Activated naive CD4-positive, alpha-beta T cell treated with anti-CD3 and anti-CD28 coated beads for 36 hours (primary cell): Measurements from ENCODE around the gene EIF3B. TPM values are rescaled to one million over a fixed set of nuclear protein-coding genes. Genes with fewer than 3 reads are reported as not detected.

Experiments
- CTCF ChIA-PET: fragments of 350-600 bp; sonication (Branson Sonifier 250); formaldehyde crosslinking; loops from one replicate; lab custom pipeline; 2021; ENCODE audit warnings: antibody characterized with exemption; lab: Charles Lee
- DNase-seq: peaks from one replicate; pipeline ENCODE4 v3.0.0-alpha.2; 2020
- H3K27ac Mint-ChIP-seq: one replicate; pipeline ENCODE4 v1.8.0; 2021; ENCODE audit warnings: mild to moderate bottlenecking, mixed read lengths
- H3K27me3 Mint-ChIP-seq: one replicate; pipeline ENCODE4 v1.8.0; 2021; ENCODE audit warnings: low read depth, mixed read lengths
- H3K36me3 Mint-ChIP-seq: one replicate; pipeline ENCODE4 v1.8.0; 2021; ENCODE audit warnings: low read depth, mixed read lengths
- H3K4me1 Mint-ChIP-seq: one replicate; pipeline ENCODE4 v1.8.0; 2021; ENCODE audit warnings: low read depth, mixed read lengths
- H3K4me3 Mint-ChIP-seq: one replicate; pipeline ENCODE4 v1.8.0; 2021; ENCODE audit warnings: mild to moderate bottlenecking, moderate library complexity, mixed read lengths
- H3K9me3 Mint-ChIP-seq: one replicate; pipeline ENCODE4 v1.8.0; 2021; ENCODE audit warnings: mixed read lengths
- intact Hi-C: fragments of 100-400 bp; cut with micrococcal nuclease; formaldehyde crosslinking; loops from one replicate; pipeline ENCODE4 v1.15.1; 2023
- total RNA-seq, 2 experiments: library from RNA; stranded (reverse); gene quantifications; one replicate each; pipeline ENCODE4 v1.2.3, GENCODE V29; 2021

The EIF3B gene
- total RNA-seq, 2 experiments from 2014 or later = 156 to 159 TPM

DNA sequence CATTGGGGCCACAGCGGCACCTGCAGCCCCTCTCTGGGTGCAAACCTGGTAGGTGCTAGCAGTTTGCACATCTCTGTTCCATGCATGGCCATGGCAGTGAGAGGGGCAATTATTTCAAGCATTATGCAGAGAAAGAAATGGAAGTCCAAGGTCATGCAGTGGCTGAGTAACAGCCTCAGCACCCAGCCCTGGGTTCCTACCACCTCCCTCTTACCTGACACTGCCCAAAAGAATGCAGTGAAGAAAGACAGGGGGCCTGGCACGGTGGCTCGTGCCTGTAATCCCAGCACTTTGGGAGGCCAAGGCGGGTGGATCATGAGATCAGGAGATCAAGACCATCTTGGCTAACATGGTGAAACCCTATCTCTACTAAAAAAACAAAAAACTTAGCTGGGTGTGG lies 43.9 kb downstream of the EIF3B start:
- no peaks in the 10 kb centered on the region for H3K9me3 Mint-ChIP-seq
- no peak overlapping the region for H3K27ac Mint-ChIP-seq

DNA sequence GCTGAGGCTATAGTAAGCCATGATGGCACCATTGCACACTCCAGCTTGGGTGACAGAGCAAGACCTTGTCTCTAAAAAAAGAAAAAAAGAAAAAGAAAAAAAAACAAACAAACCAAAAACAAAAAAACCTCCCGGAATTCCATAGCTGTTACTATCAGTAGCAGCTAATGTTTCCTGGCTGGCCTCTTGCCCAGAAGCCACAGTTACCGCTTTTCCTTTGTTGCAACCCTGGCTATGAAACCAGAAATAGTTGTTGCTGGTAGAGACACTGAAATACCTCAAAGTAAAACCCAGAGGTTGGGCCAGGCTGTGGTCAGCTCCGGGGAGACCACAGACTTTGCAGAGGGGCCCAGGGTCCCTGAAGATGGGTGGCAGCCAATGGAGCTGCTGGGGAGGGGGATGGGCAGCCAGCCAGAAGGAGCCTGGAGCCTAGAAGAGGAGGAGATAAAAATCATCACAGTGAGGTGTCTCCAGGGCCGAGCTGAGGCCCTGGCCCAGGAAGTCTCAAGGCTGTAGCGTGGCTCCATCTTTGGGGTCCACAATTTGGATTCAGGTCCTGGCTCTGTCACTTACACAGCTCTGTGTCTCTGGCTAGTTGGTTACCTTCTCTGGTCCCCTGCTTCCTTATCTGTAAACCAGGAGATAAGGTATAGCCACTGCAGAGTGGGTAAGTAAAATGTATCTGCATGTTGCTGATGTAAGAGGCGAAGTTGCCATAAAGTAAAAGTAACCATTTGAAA lies 45.4 kb downstream of the EIF3B start:
- Mint-ChIP-seq H3K4me3 (no peak overlapping the region), H3K36me3 (no peaks in the 10 kb centered on the region), H3K9me3 (no peaks in the 10 kb centered on the region), H3K4me1 (peaks cover 20% of the 10 kb centered on the region), H3K27ac (no peak overlapping the region), H3K27me3 (no peaks in the 10 kb centered on the region)
- intact Hi-C loops = loop anchor here (5.0 to 10.0 kb wide), 3 partner anchors 88 to 715 kb away; partner anchors contain the start of gene SNX8
- no peak for DNase-seq
- CTCF ChIA-PET = interaction anchor here (1.1 kb wide), 1 partner anchor 154 kb away, joined by 6 read pairs; no protein-coding TSS in a partner anchor

More for the DNA sequence above, 43.9 kb downstream of the EIF3B start:
- no peaks in the 10 kb centered on the region for H3K36me3 Mint-ChIP-seq
- DNase-seq = no peak
- intact Hi-C loops = no loop called here
- H3K4me1 Mint-ChIP-seq = peaks cover 11% of the 10 kb centered on the region
- CTCF ChIA-PET = no interaction called here
- H3K27me3 Mint-ChIP-seq = no peaks in the 10 kb centered on the region
- H3K4me3 Mint-ChIP-seq = no peak overlapping the region

DNA sequence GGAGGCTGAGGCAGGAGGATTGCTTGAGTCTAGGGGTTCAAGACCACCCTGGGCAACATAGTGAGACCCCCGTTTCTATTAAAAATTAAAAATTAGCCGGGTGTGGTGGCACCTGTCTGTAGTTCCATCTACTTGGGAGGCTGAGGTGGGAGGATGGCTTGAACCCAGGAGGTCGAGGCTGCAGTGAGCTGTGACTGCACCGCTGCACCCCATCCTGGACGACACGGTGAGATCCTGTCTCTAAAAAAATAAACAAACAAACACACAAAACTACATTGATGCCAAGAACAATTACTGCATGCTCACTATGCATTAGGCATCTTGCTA lies 48.0 kb downstream of the EIF3B start:
- H3K36me3 Mint-ChIP-seq = no peaks in the 10 kb centered on the region
- DNase-seq = no peak
- peaks cover 40% of the 10 kb centered on the region for H3K4me1 Mint-ChIP-seq
- no peaks in the 10 kb centered on the region for H3K9me3 Mint-ChIP-seq
- intact Hi-C loops = loop anchor here (1.0 to 10.0 kb wide), 5 partner anchors 48 to 712 kb away; partner anchors contain the start of genes BRAT1, EIF3B and SNX8
- no peak overlapping the region for H3K27ac Mint-ChIP-seq
- no peaks in the 10 kb centered on the region for H3K27me3 Mint-ChIP-seq
- CTCF ChIA-PET = interaction anchor here (0.9 kb wide), 1 partner anchor 28 kb away, joined by 3 read pairs; no protein-coding TSS in a partner anchor
- H3K4me3 Mint-ChIP-seq = peak overlapping the region; percentile 80

DNA sequence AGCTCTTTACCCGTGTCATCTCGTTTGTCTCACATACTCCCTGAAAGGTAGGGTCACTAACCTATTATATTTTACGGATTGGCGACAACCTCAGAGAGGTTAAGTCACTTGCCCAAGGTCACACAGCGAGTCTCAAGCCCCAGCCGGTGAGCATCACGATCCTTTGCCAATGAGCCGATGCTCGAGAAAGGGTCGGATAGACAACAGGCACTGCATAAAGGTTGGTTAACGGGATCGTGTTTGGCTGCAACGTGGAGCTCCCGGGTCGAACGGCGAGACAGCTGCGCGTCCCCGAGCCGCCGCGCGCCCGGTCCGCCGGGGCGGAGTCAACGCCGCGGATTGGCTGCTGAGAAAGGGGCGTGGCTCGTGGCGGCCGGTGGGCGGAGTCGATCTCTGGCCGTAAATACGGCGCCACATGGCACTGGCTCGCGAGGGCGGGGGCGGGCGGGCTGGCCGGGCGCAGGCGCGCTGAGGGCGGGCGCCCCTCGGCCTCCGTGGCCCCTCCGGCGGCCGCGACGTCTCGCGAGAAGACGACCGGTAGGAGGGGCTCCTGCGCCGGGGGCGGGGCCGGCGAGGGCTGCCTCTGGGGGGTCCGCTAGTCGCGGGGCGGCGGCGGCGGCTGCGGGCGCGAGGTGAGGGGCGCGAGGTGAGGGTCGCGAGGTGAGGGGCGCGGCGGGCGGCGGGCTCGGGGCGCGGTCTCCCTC lies 48.5 kb downstream of the EIF3B start, which contains the start of gene CHST12:
Gene CHST12, plus strand, starts transcription at position 598 of the 704 bp plus-strand sequence. CDS start 29,029 bp downstream, outside the sequence.
- peaks cover 40% of the 10 kb centered on the region for H3K4me1 Mint-ChIP-seq
- H3K9me3 Mint-ChIP-seq = no peaks in the 10 kb centered on the region
- CTCF ChIA-PET = interaction anchor here (0.6 to 0.9 kb wide), 2 partner anchors 28 to 250 kb away, joined by 3 read pairs; no protein-coding TSS in a partner anchor
- H3K27me3 Mint-ChIP-seq = no peaks in the 10 kb centered on the region
- H3K27ac Mint-ChIP-seq = no peak within 1 kb of the TSS
- intact Hi-C loops = loop anchor here (1.0 to 10.0 kb wide), 5 partner anchors 49 to 712 kb away; partner anchors contain the start of genes BRAT1, EIF3B and SNX8
- H3K4me3 Mint-ChIP-seq = peak within 1 kb of the TSS; percentile 80
- DNase-seq = peak; percentile 93
- no peaks in the 10 kb centered on the region for H3K36me3 Mint-ChIP-seq

DNA sequence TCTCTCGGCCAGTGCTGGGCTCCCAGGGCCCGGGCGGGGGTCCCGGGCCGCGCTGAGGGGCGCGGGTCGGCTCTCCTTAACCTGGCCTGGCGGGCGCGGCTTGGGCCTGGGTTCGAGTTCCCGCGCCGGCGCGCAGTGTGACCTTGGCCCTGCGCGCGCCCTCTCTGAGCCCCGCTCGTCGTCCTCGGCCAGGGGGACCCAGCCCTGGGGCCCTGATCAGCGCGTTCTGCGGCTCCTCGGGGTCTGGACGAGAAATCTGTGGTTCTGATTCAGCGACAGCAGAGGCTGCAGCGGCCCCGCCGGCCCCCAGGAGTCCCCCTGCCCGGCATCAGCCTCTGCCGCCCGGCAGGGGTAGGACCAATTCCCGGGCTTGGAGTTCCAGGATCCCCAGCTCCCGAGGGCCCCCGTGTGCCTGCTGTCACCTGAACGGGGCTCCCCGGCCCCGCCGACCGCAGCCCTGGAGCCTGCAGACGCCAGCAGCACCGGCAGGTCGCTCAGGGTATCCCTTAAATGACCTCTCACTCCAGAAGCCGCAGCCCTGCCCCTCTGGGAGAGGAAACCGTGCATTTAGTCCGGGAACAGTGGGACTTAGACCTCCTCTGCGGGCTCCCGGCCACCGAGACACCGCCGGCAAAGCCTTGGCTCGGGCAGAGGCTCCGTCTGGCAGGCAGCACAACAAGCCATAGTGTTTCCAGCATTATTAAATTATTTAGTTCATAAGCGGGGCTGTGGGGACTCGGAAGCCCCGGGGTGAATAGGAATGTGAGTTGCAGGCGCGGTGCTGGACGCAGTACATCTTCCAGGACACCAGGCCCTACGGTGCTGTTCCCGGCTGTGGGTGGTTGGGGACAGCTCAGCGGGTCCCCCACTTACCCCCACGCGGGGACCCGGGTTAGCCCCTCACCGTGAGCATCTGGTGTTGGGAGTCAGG lies 49.4 kb downstream of the EIF3B start:
- Mint-ChIP-seq H3K4me1 (peaks cover 48% of the 10 kb centered on the region), H3K36me3 (no peaks in the 10 kb centered on the region), H3K27me3 (no peaks in the 10 kb centered on the region), H3K4me3 (peak overlapping the region; percentile 50), H3K27ac (no peak overlapping the region), H3K9me3 (no peaks in the 10 kb centered on the region)
- intact Hi-C loops = loop anchor here (1.0 to 10.0 kb wide), 6 partner anchors 50 to 711 kb away; partner anchors contain the start of genes BRAT1, EIF3B and SNX8
- CTCF ChIA-PET = interaction anchor here (0.6 to 0.9 kb wide), 3 partner anchors 27 to 251 kb away, joined by 3 read pairs; no protein-coding TSS in a partner anchor
- no peak for DNase-seq

DNA sequence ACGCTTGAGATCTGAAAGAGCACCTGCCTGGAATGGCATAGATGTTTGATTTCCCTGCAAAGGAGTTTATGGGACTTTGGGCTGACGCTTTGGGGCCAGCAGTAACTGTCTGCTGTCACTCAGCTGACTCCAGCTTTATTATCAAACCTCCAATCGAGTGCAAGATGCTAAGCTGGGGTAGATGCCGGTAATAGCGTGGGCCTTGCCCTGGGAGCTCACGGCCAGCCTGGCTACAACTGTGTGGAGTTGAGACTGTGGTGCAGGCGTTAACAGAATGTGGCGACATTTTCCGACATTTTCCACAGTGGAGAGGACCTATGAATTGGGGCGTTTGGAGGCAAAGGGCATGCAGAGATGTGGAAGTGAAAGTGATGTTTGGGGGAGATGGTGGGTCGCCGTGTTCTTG lies 50.1 kb downstream of the EIF3B start:
- Mint-ChIP-seq H3K27me3 (no peaks in the 10 kb centered on the region), H3K4me1 (peaks cover 54% of the 10 kb centered on the region), H3K36me3 (no peaks in the 10 kb centered on the region), H3K4me3 (peak overlapping the region; percentile 50), H3K9me3 (no peaks in the 10 kb centered on the region), H3K27ac (no peak overlapping the region)
- intact Hi-C loops = loop anchor here (2.0 to 10.0 kb wide), 6 partner anchors 92 to 710 kb away; partner anchors contain the start of genes SNX8 and TTYH3
- CTCF ChIA-PET = interaction anchor here (0.9 kb wide), 1 partner anchor 64 kb away, joined by 3 read pairs; no protein-coding TSS in a partner anchor
- no peak for DNase-seq

DNA sequence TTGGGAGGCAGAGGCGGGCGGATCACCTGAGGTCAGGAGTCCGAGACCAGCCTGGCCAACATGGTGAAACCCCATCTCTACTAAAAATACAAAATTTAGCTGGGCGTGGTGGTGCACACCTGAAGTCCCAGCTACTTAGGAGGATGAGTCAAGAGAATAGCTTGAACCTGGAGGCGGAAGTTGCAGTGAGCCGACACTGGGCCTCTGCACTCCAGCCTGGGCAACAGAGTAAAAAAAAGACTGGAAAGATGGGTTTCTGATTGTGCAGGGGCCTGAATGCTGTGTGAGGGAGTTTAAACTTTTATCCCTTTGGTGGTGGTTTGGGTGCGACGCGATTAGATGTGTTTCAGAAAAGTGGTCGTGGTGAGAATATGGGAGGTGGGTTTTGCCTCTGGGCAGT lies 50.6 kb downstream of the EIF3B start:
- no peaks in the 10 kb centered on the region for H3K9me3 Mint-ChIP-seq
- peaks cover 55% of the 10 kb centered on the region for H3K4me1 Mint-ChIP-seq
- no peaks in the 10 kb centered on the region for H3K36me3 Mint-ChIP-seq
- H3K4me3 Mint-ChIP-seq = peak overlapping the region; percentile 62
- CTCF ChIA-PET = interaction anchor here (0.9 to 1.0 kb wide), 2 partner anchors 63 to 65 kb away, joined by 3 read pairs; no protein-coding TSS in a partner anchor
- peak overlapping the region; percentile 12 for H3K27ac Mint-ChIP-seq
- no peak for DNase-seq
- intact Hi-C loops = loop anchor here (2.0 to 10.0 kb wide), 5 partner anchors 118 to 710 kb away; partner anchors contain the start of gene TTYH3
- no peaks in the 10 kb centered on the region for H3K27me3 Mint-ChIP-seq

DNA sequence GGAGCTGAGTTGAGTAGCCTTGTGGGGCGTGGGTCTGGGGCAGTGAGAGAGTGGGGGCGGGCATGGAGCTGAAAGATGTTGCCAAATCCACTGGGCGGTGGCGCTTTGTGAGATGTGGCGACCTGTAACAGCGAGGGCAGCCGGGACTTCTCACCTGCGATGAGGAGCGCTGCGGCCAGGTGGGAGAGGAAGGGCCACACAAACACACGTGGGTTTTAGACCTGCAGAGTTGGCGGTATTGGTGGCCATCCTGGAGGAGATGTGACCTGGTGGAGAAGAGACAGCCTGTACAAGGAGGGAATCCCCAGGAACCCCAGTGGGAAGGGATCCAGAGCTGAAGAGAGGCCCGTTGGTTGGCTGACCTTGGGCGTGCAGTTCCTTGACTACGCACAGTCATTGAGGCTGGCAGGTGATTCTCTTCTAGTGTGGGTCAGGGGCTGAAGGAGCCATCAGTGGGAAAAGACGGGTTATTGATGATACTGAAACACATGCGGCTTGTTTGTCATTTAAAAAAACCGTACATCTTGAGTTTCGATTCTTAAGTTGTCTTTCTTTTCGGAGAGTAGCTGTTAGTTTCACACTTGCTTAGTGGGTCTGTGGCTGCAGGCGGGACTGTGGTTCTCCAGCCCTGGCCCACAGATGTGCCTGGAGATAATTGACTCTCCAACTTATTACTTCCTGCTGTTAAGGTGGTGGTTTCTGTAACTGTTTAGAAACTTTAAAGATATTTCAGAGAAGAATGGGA lies 51.1 kb downstream of the EIF3B start:
- intact Hi-C loops = loop anchor here (2.0 to 10.0 kb wide), 6 partner anchors 15 to 709 kb away; partner anchors contain the start of gene TTYH3
- Mint-ChIP-seq H3K4me1 (peaks cover 59% of the 10 kb centered on the region), H3K27me3 (no peaks in the 10 kb centered on the region), H3K4me3 (peak overlapping the region; percentile 62), H3K36me3 (no peaks in the 10 kb centered on the region), H3K27ac (peak overlapping the region; percentile 12), H3K9me3 (no peaks in the 10 kb centered on the region)
- DNase-seq = peak; percentile 81
- CTCF ChIA-PET = interaction anchor here (1.0 to 1.8 kb wide), 3 partner anchors 22 to 64 kb away, joined by 3 to 6 read pairs (median 4); no protein-coding TSS in a partner anchor

DNA sequence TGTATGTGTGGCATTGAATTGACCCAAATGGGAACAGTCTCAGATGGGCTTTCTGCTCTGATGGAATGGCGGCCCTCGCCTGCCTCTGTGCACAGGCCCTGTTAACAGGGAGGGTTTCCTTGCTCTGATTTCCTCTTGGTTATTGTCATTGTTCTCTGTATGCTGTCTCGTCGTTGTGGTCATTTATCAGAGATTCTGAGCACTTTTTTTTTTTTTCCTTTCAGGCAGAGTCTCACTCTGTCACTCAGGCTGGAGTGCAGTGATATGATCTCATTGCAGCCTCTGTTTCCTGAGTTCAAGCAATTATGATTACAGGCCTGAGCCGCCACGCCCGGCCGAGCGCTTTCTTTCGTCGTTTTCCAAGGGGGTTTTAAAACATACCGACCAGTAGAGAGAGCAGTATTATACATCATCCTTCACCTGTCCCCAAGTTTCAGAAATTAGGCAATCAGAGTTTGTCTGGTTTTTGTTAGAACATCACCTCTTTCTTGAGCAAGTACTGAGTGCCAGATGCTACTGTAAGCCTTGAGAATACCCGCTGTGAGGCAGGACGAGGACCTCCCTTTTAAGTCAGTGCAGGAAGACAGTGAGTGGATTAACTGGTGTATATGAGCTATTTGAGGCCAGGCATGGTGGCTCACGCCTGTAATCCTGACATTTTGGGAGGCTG lies 55.3 kb downstream of the EIF3B start:
- peak overlapping the region; percentile 2 for H3K27ac Mint-ChIP-seq
- no peaks in the 10 kb centered on the region for H3K27me3 Mint-ChIP-seq
- peak; percentile 35 for DNase-seq
- CTCF ChIA-PET = no interaction called here
- H3K4me3 Mint-ChIP-seq = peak overlapping the region; percentile 0
- peaks cover 60% of the 10 kb centered on the region for H3K4me1 Mint-ChIP-seq
- no peaks in the 10 kb centered on the region for H3K36me3 Mint-ChIP-seq
- intact Hi-C loops = loop anchor here (5.0 to 10.0 kb wide), 4 partner anchors 222 to 705 kb away; partner anchors contain the start of gene TTYH3
- no peaks in the 10 kb centered on the region for H3K9me3 Mint-ChIP-seq

DNA sequence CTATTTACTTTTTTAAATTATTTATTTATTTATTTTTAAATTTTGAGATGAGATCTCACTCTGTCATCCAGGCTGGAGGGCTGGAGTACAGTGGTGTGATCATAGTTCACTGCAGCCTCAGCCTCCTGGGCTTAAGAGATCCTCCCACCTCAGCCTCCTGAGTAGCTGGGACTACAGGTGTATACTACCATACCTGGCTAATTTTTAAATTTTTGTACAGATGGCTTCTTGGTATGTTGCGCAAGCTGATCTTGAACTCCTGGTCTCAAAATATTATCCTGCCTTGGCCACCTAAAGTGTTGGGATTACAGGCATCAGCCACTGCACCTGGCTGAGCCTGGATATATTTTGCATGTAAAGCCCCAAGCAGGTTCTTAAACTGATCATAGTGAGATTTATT lies 56.4 kb downstream of the EIF3B start:
- Mint-ChIP-seq H3K4me1 (peaks cover 48% of the 10 kb centered on the region), H3K27ac (no peak overlapping the region), H3K27me3 (no peaks in the 10 kb centered on the region), H3K36me3 (no peaks in the 10 kb centered on the region), H3K4me3 (no peak overlapping the region), H3K9me3 (no peaks in the 10 kb centered on the region)
- intact Hi-C loops = no loop called here
- CTCF ChIA-PET = no interaction called here
- no peak for DNase-seq
